Ovary (tissue), 3 donors: Measurements from ENCODE around the gene ARID5B.

Source experiments
- CTCF ChIP-seq, 3 donors: fragments of 450-650 bp in 2 of 3; fragments of 200-600 bp in 1 of 3; IDR thresholded peaks; one replicate each; pipeline versions ENCODE4 v1.5.1 to v1.8.0; 2016 to 2022; ENCODE audit warnings: antibody characterized with exemption in 3 of 3, mild to moderate bottlenecking in 1 of 3
- POLR2A ChIP-seq: fragments of 450-650 bp; IDR thresholded peaks from one replicate; pipeline ENCODE4 v1.6.1; 2017; ENCODE audit warnings: antibody characterized with exemption, mild to moderate bottlenecking, moderate library complexity
- donor health status: DM: no; HTN: no; CAD: no.

GRCh38 chr10:62045765-62046521 lies 144.4 kb downstream of the ARID5B start:
- TF ChIP-seq CTCF (IDR thresholded peaks at IDR 0.05) (no peak), POLR2A (no peak)
